Measurements from ENCODE around the gene SCGB1C1. TPM values are rescaled to one million over a fixed set of nuclear protein-coding genes. Genes with fewer than 3 reads are reported as not detected.
A peak's percentile ranks its signal among the peaks of the same experiment; 100 is the strongest.

Gene SCGB1C1
- total and polyA plus RNA-seq, 2 donors (not counting 1 experiment from before 2014, with no cell fraction given), result not detected

DNA sequence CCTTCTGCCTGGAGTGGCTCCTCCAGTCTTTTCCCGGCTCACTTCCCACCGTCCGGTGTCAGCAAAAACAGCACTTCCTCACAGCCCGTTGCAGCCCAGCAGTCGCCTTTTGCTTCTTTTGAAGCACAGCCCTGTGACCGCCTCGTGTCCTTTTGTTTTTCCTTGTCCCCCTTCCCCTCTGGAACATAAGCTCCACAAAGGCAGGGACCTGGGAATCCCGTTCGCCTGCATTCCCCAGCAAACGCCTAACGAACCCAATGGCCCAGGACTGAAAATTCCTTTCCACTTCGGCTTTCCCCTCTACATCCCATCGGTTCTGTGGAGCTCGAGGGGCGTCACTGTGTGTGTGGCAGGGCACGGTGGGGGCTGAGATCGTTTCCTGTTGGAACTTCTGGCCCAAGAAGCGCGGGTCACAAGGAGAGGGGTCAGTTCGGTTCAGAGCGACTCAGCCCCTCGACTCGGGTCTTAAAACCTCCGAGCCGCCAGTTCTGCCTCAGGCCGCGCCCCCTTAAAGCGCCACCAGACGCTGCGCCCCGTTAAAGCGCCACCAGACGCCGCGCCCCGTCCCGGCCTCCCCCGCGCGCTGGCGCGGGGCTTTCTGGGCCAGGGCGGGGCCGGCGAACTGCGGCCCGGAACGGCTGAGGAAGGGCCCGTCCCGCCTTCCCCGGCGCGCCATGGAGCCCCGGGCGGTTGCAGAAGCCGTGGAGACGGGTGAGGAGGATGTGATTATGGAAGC is 15.5 kb downstream of the SCGB1C1 start:
- intact Hi-C loops (cut with micrococcal nuclease), result loop anchor here (1.0 to 5.0 kb wide), 3 partner anchors 240 to 589 kb away; partner anchors contain the start of genes HRAS, LRRC56 and SLC25A22
- Histone ChIP-seq H3K4me3 (ENCODE audit: control extremely low read depth in 1 of 5, extremely low read depth in 1 of 5, insufficient read depth in 1 of 5, low read depth in 2 of 5, low read length in 4 of 5) (peak overlapping the region; percentile 65 to 91 (median 89)), H3K27me3 (replicated peaks in 1 of 4; ENCODE audit: control extremely low read depth in 1 of 4, control insufficient read depth in 3 of 4, insufficient read depth in 4 of 4, low read length in 3 of 4) (no peaks in the 10 kb centered on the region), H3K9ac (ENCODE audit: low read length) (peak overlapping the region; percentile 90), H2AFZ (ENCODE audit: insufficient read depth, low read depth, low read length, poor library complexity, severe bottlenecking) (peak overlapping the region; percentile 69), H3K4me1 (ENCODE audit: control insufficient read depth in 2 of 2, insufficient read depth in 2 of 2, low read length in 2 of 2) (peaks cover 26 to 43% of the 10 kb centered on the region in 2 donors), H3K79me2 (ENCODE audit: control insufficient read depth, insufficient read depth, low read length) (peaks cover 64% of the 10 kb centered on the region), H3K9me3 (ENCODE audit: control extremely low read depth in 1 of 3, control insufficient read depth in 2 of 3, insufficient read depth in 1 of 3, low read length in 2 of 3) (no peaks in the 10 kb centered on the region), H4K20me1 (ENCODE audit: control insufficient read depth, insufficient read depth, low read length, poor library complexity, severe bottlenecking) (peaks cover 79% of the 10 kb centered on the region), H3K4me2 (replicated peaks; ENCODE audit: low read depth, low read length, poor library complexity, severe bottlenecking) (peak overlapping the region; percentile 90), H3K36me3 (replicated peaks in 1 of 2; ENCODE audit: control extremely low read depth in 1 of 2, control insufficient read depth in 1 of 2, extremely low read depth in 1 of 2, insufficient read depth in 2 of 2, low read length in 1 of 2) (peaks cover 0 to 61% of the 10 kb centered on the region in 2 experiments), H3K27ac (ENCODE audit: low read length in 2 of 2) (peak overlapping the region; percentile 96 to 98)
- Mint-ChIP-seq H3K27me3 (no peaks in the 10 kb centered on the region), H3K9me3 (ENCODE audit: insufficient read depth) (no peaks in the 10 kb centered on the region), H3K4me3 (peak overlapping the region; percentile 98), H3K27ac (peak overlapping the region; percentile 100), H3K4me1 (peaks cover 49% of the 10 kb centered on the region)
- POLR2A ChIA-PET, result interaction anchor here (1.5 to 3.2 kb wide), 7 partner anchors 28 to 242 kb away, joined by 3 to 25 read pairs (median 10); partner anchors contain the start of genes PSMD13, PTDSS2 and SIRT3
- peak; percentile 60 for ATAC-seq (ENCODE audit: low read depth)
- CTCF ChIA-PET, result interaction anchor here (1.0 to 4.0 kb wide), 4 partner anchors 27 to 242 kb away, joined by 3 to 33 read pairs (median 4); partner anchors contain the start of genes PSMD13, PTDSS2 and SIRT3
- peak; percentile 90 for DNase-seq
- TF ChIP-seq EZH2 (IDR thresholded peaks at IDR 0.05; ENCODE audit: borderline replicate concordance, insufficient read depth, low read depth, low read length, poor library complexity, severe bottlenecking), result no peak
- TF ChIP-seq, protein P1, sequence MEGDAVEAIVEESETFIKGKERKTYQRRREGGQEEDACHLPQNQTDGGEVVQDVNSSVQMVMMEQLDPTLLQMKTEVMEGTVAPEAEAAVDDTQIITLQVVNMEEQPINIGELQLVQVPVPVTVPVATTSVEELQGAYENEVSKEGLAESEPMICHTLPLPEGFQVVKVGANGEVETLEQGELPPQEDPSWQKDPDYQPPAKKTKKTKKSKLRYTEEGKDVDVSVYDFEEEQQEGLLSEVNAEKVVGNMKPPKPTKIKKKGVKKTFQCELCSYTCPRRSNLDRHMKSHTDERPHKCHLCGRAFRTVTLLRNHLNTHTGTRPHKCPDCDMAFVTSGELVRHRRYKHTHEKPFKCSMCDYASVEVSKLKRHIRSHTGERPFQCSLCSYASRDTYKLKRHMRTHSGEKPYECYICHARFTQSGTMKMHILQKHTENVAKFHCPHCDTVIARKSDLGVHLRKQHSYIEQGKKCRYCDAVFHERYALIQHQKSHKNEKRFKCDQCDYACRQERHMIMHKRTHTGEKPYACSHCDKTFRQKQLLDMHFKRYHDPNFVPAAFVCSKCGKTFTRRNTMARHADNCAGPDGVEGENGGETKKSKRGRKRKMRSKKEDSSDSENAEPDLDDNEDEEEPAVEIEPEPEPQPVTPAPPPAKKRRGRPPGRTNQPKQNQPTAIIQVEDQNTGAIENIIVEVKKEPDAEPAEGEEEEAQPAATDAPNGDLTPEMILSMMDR (IDR thresholded peaks at IDR 0.05), result no peak
- WGBS (ENCODE audit: insufficient coverage), result under 1% methylated on average over 52 of the region's 57 CpGs
